ENCODE data around the gene ERICH2. TPM values are rescaled to one million over a fixed set of nuclear protein-coding genes. Genes with fewer than 3 reads are reported as not detected.

ERICH2 gene
- total and polyA plus RNA-seq, 2 of the 13 experiments (the other 11 are each of a cell fraction or from before 2014, with no cell fraction given): not detected

DNA sequence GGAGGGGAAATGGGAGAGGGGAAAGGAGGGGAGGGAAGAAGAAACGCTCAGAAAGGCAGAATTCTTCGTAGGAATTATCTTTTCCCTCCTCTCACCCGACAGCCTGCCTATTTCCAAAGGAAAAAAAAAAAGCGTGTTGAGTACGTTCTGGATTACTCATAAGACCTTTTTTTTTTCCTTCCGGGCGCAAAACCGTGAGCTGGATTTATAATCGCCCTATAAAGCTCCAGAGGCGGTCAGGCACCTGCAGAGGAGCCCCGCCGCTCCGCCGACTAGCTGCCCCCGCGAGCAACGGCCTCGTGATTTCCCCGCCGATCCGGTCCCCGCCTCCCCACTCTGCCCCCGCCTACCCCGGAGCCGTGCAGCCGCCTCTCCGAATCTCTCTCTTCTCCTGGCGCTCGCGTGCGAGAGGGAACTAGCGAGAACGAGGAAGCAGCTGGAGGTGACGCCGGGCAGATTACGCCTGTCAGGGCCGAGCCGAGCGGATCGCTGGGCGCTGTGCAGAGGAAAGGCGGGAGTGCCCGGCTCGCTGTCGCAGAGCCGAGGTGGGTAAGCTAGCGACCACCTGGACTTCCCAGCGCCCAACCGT lies 46.4 kb downstream of the ERICH2 start, which contains the start of gene GAD1 (continued):
- TF ChIP-seq, protein P1, sequence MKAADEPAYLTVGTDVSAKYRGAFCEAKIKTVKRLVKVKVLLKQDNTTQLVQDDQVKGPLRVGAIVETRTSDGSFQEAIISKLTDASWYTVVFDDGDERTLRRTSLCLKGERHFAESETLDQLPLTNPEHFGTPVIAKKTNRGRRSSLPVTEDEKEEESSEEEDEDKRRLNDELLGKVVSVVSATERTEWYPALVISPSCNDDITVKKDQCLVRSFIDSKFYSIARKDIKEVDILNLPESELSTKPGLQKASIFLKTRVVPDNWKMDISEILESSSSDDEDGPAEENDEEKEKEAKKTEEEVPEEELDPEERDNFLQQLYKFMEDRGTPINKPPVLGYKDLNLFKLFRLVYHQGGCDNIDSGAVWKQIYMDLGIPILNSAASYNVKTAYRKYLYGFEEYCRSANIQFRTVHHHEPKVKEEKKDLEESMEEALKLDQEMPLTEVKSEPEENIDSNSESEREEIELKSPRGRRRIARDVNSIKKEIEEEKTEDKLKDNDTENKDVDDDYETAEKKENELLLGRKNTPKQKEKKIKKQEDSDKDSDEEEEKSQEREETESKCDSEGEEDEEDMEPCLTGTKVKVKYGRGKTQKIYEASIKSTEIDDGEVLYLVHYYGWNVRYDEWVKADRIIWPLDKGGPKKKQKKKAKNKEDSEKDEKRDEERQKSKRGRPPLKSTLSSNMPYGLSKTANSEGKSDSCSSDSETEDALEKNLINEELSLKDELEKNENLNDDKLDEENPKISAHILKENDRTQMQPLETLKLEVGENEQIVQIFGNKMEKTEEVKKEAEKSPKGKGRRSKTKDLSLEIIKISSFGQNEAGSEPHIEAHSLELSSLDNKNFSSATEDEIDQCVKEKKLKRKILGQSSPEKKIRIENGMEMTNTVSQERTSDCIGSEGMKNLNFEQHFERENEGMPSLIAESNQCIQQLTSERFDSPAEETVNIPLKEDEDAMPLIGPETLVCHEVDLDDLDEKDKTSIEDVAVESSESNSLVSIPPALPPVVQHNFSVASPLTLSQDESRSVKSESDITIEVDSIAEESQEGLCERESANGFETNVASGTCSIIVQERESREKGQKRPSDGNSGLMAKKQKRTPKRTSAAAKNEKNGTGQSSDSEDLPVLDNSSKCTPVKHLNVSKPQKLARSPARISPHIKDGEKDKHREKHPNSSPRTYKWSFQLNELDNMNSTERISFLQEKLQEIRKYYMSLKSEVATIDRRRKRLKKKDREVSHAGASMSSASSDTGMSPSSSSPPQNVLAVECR (CRISPR knock-in tag; IDR thresholded peaks at IDR 0.05; ENCODE audit: borderline replicate concordance): 0 out of 2 replicates have a peak, but pooled peaks have one; percentile 1
- TF ChIP-seq ZFP37 (CRISPR knock-in tag; IDR thresholded peaks at IDR 0.05; ENCODE audit: borderline replicate concordance): no peak
- TF ChIP-seq ZNF441 (CRISPR knock-in tag; IDR thresholded peaks at IDR 0.05; ENCODE audit: borderline replicate concordance): no peak
- TF ChIP-seq, protein P2, sequence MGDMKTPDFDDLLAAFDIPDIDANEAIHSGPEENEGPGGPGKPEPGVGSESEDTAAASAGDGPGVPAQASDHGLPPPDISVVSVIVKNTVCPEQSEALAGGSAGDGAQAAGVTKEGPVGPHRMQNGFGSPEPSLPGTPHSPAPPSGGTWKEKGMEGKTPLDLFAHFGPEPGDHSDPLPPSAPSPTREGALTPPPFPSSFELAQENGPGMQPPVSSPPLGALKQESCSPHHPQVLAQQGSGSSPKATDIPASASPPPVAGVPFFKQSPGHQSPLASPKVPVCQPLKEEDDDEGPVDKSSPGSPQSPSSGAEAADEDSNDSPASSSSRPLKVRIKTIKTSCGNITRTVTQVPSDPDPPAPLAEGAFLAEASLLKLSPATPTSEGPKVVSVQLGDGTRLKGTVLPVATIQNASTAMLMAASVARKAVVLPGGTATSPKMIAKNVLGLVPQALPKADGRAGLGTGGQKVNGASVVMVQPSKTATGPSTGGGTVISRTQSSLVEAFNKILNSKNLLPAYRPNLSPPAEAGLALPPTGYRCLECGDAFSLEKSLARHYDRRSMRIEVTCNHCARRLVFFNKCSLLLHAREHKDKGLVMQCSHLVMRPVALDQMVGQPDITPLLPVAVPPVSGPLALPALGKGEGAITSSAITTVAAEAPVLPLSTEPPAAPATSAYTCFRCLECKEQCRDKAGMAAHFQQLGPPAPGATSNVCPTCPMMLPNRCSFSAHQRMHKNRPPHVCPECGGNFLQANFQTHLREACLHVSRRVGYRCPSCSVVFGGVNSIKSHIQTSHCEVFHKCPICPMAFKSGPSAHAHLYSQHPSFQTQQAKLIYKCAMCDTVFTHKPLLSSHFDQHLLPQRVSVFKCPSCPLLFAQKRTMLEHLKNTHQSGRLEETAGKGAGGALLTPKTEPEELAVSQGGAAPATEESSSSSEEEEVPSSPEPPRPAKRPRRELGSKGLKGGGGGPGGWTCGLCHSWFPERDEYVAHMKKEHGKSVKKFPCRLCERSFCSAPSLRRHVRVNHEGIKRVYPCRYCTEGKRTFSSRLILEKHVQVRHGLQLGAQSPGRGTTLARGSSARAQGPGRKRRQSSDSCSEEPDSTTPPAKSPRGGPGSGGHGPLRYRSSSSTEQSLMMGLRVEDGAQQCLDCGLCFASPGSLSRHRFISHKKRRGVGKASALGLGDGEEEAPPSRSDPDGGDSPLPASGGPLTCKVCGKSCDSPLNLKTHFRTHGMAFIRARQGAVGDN (CRISPR knock-in tag; IDR thresholded peaks at IDR 0.05): peak; percentile 44
- TF ChIP-seq DR1 (CRISPR knock-in tag; IDR thresholded peaks at IDR 0.05): no peak
- no peak for TF ChIP-seq ZNF33B (CRISPR knock-in tag; IDR thresholded peaks at IDR 0.05)
- TF ChIP-seq ZNF446 (CRISPR knock-in tag; IDR thresholded peaks at IDR 0.05): 0 out of 2 replicates have a peak, but pooled peaks have one; percentile 11
- no peak for TF ChIP-seq ZNF44 (CRISPR knock-in tag; IDR thresholded peaks at IDR 0.05)
- TF ChIP-seq ZNF296 (CRISPR knock-in tag; conservative IDR thresholded peaks at IDR 0.05): peak; percentile 68; the same call in 1 of the 2 replicates
- no peak for TF ChIP-seq YEATS2 (CRISPR knock-in tag; IDR thresholded peaks at IDR 0.05; ENCODE audit: borderline replicate concordance)
- TF ChIP-seq, protein P3, sequence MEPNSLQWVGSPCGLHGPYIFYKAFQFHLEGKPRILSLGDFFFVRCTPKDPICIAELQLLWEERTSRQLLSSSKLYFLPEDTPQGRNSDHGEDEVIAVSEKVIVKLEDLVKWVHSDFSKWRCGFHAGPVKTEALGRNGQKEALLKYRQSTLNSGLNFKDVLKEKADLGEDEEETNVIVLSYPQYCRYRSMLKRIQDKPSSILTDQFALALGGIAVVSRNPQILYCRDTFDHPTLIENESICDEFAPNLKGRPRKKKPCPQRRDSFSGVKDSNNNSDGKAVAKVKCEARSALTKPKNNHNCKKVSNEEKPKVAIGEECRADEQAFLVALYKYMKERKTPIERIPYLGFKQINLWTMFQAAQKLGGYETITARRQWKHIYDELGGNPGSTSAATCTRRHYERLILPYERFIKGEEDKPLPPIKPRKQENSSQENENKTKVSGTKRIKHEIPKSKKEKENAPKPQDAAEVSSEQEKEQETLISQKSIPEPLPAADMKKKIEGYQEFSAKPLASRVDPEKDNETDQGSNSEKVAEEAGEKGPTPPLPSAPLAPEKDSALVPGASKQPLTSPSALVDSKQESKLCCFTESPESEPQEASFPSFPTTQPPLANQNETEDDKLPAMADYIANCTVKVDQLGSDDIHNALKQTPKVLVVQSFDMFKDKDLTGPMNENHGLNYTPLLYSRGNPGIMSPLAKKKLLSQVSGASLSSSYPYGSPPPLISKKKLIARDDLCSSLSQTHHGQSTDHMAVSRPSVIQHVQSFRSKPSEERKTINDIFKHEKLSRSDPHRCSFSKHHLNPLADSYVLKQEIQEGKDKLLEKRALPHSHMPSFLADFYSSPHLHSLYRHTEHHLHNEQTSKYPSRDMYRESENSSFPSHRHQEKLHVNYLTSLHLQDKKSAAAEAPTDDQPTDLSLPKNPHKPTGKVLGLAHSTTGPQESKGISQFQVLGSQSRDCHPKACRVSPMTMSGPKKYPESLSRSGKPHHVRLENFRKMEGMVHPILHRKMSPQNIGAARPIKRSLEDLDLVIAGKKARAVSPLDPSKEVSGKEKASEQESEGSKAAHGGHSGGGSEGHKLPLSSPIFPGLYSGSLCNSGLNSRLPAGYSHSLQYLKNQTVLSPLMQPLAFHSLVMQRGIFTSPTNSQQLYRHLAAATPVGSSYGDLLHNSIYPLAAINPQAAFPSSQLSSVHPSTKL (CRISPR knock-in tag; IDR thresholded peaks at IDR 0.05): no peak
- TF ChIP-seq DNMT3B (CRISPR knock-in tag; conservative IDR thresholded peaks at IDR 0.05): no peak
- TF ChIP-seq, protein P4, sequence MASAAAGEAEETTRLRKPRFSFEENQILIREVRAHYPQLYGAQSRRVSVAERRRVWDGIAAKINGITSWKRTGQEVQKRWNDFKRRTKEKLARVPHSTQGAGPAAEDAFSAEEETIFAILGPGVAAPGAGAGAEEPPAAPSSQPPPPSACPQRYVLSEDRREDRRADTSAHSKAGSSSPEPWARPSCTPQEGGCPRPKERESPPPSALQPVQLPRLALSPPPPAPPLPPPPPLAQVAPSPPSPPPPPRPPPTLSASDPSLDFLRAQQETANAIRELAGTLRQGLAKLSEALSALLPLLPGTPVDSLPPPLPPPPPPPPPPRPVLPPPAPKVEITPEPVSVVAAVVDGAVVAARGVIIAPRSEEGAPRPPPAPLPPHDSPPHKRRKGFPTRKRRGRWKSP (CRISPR knock-in tag; IDR thresholded peaks at IDR 0.05): no peak
